ENCODE data around the gene UNC5A.

DNA sequence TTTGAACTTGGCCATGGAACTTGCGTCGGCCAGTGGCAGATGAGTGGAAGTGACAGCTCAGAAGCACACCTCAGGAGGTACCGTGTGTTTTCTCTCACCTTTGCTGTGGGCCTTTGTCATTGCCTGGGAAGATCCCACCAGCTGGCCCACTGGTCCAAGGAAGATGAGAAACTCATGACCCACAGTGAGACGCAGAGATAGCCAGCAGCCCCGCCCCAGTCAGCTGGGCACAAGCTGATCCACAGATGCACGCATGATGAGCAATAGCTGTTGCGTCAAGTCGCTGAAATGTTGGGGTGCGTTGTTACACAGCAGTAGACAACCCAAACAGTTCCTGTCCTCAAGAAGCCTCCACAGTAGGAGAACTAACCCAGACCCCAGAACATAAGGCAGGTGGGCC, 30.8 kb upstream of the UNC5A start:
- no peak for TF ChIP-seq GATA3 (IDR thresholded peaks at IDR 0.05; ENCODE audit: low read depth, low read length)
- TF ChIP-seq GATA2 (IDR thresholded peaks at IDR 0.05; ENCODE audit: low read depth, low read length) = no peak
